GM19025 (cell line): Measurements from ENCODE around the gene NUP58.

Experiments
- ATAC-seq: cut with Tn5 transposase; IDR thresholded peaks from one replicate; pipeline ENCODE4 v1.9.1; 2021; ENCODE audit warnings: mild to moderate bottlenecking, low read depth, moderate library complexity; ENCODE audit not compliant: unreplicated experiment

Gene NUP58, protein sequence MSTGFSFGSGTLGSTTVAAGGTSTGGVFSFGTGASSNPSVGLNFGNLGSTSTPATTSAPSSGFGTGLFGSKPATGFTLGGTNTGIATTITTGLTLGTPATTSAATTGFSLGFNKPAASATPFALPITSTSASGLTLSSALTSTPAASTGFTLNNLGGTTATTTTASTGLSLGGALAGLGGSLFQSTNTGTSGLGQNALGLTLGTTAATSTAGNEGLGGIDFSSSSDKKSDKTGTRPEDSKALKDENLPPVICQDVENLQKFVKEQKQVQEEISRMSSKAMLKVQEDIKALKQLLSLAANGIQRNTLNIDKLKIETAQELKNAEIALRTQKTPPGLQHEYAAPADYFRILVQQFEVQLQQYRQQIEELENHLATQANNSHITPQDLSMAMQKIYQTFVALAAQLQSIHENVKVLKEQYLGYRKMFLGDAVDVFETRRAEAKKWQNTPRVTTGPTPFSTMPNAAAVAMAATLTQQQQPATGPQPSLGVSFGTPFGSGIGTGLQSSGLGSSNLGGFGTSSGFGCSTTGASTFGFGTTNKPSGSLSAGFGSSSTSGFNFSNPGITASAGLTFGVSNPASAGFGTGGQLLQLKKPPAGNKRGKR

DNA sequence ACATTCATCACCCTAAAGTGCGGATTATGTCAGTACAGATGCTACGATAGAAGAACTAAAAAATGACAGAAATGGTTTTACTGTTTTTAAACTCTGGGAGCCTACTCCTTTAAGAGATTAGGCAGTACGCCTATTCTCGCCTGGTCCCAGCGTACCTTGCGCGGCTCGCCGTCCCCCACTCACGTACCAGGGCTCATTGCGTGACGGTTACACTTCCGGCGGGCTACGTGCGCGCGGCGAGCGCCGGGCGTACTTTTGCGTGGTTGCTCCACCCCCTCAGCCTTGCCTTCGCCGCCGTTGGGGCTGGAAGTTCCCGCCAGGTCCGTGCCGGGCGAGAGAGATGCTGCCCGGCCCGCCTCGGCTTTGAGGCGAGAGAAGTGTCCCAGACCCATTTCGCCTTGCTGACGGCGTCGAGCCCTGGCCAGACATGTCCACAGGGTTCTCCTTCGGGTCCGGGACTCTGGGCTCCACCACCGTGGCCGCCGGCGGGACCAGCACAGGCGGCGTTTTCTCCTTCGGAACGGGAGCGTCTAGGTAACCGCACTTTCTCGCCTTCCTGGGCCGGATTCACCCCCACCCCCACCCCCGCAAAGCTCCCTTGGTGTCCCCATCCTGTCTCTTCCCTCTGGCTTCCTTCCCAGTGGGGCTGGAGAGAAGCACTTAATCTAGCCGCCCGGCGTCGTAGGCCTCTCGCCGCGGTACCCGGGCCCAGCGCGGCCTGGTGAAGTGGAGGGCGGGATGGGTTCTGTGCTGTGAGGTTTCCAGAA lies at the start of gene NUP58:
Gene NUP58 (plus strand): TSS at position 279 of the 767 bp plus-strand sequence. CDS start 149 bp downstream, at position 428.
- ATAC-seq: peak; percentile 99

DNA sequence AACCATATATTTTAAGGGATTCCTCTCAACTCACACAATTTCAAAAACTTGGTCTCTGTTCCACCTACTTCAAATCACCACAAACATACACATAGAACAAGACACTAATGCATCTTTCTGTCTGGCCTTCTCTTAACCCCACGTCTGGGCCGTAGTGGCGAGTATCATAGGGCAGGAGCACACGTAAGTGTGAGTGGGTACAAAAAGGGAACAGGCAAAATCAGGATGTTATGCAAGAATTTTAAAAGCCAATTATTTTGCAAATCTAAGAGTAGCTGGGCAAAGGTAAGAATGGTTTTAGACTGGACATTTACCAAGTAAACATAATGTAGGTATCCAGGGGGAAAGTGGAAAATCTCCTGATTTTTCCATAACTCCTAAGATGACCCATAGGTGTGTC lies 49.2 kb upstream of the NUP58 start:
- no peak for ATAC-seq

DNA sequence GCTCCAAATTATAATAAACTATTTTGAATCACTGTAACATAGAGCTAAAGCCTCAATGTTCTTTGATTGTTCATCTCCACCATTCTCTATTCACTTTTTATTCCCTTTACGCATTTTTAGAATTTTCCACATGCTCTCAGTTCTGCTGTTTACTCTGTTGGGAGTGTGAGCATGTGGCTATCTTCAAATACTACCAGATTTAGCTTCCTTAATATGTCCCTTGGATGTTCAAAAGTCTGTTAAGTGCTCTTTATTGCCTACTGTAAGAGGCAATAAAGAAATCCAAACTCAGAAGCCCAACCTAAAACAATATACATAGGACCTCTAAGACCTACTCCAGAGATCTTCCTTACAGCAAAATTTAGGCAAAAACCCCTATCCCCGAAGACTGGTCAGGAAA lies 48.7 kb upstream of the NUP58 start:
- ATAC-seq: no peak

DNA sequence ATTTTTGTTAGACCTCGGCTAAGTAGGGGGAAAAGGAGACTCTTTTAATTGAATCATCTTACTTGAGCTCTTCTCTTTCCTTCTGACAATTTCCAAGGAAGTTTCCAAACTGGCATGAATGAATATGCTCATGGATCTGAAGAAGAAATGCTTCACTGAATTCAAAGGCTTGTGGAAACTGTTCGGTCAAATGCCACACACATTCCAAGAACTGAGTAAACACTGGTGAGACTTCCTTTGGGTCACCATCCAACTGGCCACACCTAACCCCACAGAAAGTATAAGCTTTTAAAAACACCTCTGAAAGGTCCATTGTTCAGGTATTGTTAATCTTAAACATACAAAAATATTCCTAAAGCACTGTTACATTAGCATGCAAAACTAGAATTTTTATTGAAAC lies 47.7 kb upstream of the NUP58 start:
- ATAC-seq: no peak

DNA sequence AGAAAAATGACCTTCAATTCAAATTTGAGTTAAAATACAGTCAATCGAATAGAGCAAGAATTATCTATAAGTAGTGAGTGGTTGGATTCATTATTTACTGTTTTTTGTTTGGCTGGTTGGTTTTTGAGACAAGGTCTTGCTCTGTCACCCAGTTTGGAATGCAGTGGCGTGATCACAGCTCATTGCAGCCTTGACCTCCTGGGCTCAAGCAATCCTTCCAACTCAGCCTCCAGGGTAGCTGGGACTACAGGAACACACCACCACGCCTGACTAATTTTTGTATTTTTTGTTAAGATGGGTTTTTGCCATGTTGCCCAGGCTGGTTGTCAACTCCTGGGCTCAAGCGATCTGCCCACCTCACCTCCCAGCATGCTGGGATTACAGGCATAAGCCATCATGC lies 39.2 kb upstream of the NUP58 start:
- no peak for ATAC-seq

DNA sequence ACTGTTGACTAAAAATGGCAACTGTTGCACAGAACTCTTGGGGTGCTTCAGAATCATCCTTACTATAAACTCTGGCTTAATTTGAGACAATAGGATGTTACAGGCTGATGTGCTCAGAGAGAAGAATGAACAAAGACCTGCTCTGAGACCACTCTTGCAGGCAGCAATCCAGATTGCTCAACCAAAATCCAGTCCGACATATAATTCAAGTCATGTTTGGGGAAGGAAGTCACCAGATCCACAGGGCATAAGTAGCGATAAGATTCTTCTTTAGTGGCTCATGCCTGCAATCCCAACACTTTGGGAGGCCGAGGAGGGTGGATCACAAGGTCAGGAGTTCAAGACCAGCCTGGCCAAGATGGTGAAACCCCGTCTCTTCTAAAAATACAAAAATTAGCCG lies 34.7 kb upstream of the NUP58 start:
- ATAC-seq: no peak

DNA sequence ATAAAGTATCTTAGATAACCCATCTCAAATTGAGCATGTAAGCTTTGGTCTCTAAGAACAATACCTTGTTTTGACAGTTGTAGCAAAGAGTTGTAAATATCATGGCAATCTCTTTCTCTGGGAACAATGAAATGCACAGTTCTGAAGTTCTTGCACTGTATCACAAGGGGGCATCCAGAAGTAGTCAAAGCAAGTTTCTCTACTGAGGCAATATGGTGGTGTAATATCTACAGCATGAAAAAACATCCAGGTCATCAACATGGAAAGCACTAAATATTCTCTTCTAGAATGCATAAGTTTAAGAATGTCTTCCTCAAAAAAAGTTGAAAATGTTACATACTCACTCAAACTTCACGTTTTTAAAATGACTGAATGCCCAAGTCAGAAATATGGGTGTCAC lies 33.7 kb upstream of the NUP58 start:
- ATAC-seq: no peak

DNA sequence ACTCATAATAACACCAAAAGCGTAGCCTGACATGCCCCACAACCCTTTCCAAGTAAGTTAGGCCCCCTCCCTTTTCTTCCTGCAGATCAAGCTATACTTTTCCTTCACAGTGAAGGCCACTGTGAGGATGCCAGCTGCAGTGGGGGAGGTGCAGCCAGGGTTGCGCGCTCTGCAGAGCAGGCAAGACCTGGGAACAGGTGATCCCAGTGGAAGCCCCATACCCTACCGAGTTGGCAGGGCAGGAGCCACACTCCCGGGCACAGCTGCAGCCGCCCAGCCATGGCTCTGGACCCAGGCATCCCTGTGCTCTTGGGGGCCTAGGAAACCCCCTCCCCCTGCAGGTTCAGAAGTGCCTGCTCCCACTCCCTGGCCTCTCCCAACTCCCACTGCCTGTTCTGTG lies 32.9 kb upstream of the NUP58 start:
- no peak for ATAC-seq

DNA sequence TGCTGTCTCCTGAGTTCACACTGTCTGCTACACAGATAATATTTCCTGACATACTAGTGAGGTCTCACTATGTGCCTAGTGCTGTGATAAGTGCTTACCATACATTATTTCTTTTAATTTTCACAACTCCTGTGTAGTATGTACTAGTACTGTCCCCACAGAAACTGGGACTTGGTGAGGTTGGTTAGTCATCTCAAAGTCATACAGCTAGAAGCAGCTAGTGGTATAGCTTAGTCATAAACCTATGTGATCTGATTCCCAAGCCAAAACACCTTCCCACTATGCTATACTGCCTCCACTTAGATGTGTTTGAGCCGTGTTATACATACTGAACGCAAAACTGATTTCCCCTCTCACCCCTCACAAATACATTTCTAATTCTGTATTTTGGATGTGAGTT lies 24.7 kb upstream of the NUP58 start:
- ATAC-seq: no peak

DNA sequence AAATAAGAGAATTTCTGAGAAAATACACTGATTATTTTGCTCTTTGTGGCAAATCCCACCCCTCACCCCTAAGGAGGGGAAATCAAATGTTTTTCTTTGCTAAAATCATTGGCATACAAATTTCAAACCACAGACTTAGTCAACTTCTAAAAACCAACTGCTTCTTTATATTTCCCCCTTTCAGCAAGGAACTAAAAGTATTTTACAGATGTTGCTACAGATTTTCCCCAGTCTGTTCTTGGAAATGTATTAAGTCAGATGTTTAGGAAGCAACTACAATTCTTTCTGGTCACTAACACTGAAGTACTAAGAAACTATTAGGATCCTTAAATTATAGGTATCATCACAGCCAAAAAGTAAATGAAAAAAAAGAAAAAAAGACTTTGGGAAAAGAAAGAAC lies 21.0 kb upstream of the NUP58 start:
- ATAC-seq: no peak

DNA sequence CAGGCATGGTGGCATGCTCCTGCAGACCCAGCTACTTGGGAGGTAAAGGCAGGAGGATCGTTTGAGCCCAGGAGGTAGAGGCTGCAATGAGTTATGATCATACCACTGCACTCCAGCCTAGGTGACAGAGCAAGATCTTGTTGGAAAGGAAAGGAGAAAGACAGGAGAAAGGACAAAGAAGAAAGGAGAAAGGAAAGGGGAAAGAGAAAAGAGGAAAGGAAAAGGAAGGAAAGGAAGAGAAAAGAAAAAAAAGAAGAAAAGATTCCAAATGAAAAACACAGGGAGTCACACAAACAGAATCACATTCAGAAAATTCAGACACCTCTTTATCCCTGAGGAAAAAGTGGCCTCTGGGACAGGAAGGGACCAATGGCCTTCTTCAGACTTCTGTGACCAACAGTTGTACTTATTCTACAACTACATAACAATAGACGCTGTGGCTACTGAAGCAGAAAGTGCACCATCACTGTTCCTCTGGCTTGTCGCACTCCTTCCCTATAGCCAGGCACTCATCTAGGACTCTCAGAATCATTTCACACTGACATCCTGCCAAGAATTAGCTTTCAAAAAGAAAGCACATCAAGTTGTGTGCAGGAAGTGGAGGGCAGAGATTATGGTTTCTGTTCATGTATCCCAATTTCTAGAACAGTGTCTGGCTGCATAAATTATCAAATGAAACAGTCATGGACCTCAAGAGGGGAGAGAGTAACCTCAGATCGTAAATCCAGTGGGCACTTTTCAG lies 20.1 kb upstream of the NUP58 start:
- ATAC-seq: no peak

DNA sequence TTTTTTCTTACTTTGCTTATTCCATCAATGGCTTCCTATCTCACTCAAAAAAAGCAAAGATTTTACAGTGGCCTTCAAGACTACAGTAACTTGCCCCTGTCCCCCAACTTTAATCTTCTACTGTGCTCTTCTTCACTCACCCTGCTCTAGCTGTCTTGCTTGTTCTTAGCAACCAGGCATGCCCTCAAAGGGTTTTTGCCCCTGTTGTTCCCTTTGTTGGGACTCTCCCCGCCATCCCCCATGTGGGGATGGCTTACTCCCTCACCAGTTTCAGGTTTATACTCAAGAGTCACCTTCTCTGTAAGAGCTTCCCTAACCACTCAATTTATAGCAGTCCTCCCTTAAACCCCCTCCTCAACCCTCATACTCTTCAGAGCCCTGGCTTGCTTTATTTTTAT lies 19.5 kb upstream of the NUP58 start:
- no peak for ATAC-seq

DNA sequence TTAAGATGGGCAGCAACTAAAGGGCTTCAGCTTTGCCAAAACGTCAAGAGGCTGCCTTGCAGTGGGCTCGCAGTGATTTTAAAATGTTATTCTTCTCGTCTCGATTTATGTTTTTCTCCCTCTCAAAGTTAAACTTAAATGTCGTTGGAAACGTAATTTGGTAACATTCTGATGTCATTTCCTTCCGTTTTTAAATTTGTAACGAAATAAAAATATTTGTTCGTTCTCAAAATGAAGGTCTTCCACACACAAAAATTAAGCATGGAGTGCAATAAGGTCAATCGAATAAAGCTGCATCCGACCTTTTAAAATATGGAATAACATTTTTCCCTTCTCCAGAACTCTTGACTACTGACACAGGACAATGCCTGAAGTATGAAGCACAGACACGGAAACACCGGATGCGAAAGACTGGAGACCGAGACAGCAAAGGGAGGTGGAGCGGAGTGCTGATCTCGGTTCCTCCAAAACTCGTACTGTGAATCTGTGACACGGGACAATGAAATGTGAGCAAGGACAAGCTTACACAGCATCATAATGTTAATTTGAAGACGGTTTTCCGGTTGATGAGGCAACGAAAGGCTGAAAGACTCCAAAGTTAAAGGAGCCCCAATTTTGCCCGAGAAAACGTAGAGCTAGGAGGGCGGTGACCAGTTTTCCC lies 15.0 kb upstream of the NUP58 start:
- no peak for ATAC-seq

DNA sequence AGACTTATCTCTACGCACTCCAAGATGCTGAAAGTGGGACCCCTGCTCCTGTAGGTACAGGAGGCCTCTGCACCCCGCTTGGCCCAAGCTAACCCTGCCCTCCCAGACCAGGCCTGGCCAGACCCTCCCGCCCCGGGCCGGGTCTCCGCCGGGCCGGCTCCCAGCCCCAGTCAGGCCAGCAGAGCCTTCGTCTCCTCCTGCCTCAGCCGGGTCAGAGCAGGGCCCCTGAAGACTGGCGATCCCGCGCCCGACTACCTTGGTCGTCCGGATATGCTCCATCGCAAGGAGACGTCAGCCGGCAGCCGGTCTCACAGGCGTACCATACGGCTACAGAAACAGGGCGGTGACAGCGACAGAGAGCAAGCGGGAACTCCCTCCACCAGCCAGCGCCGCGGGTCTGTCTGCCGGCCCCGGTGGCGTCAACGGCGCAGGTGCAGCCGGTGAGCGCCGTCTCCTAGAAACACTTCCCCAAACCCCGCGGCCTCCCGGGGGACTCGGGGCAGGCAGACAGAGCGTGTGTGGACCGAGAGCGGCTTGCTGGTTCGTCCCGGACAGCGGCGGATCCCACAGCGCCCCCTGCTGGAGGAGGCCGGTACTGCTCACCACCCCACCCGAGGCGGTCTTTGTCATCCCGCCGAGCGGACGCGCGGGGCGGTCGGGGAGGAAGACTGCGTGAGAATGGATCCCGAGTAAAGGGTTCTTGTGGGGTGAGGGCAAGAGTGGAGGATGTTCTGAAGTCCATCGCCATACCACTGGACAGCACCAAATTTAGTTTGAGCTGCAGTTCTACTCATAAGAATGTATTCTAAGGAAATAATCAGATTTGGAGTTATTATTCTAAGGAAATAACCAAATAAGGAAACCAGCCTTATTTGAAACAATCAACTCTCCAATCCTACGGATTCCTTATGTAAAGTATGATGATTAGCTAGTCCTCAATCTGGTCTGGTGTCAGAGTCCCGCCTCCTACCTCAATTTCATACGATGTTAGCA lies 14.2 kb upstream of the NUP58 start, which contains the start of gene MTMR6:
Gene MTMR6 (minus strand): TSS at position 520 of the 993 bp plus-strand sequence. CDS start 241 bp downstream, at position 279.
- ATAC-seq: peak; percentile 98

DNA sequence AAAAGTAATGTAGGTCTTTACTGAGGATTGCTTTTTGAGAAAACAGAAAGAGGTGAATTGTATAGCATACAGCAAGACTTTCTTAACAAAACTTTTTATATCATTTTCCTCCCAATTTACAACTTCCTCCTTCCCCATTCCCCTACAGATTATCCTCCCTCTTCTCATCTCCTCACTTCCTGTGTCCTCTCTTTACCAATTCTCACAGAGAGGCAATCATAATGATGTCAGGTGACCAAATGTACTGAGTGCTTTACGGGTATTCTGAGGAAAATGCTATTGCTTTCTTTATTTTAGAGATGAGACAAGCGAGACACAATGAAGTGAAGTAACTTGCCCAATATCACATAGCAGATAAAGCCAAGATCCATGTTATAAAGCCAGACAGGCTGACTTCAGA lies 12.5 kb upstream of the NUP58 start:
- no peak for ATAC-seq

DNA sequence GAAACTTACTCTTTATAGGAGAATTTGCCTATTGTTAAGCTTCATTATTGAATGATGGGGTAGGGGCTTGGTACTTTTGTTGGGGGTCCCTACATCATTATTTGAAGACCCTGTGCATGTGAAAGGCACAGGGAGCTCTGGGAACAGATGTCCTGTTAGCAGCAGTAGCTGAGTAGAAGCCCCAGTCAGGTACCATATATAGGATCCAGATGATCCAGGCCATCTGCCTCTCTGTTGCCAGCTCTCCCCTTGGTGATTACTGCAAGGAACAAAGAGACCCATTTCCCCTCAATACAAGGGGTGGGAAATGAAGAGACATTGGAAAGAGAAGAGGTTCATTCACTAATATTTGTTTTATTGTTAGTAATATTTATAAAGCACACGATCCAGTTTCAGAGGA lies 9.7 kb upstream of the NUP58 start:
- no peak for ATAC-seq

DNA sequence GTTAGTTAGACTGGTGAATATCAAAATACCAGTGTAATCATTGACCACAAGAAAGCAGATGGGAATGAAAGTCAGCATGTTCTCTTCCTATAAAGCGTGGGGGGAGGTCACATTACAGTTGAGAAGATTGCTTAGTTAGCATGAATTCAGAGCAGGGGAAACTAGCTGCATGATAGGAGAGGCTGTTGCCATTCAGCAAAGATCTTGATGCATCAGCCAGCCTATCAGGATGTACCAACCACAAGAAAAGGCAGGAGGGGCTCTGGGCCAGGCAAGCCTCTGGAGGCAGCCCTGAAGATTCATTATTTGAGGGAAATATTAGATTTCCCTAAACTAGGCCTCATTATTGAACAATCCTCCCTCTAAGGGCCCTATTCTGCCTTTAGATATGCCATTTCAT lies 9.1 kb upstream of the NUP58 start:
- ATAC-seq: no peak

DNA sequence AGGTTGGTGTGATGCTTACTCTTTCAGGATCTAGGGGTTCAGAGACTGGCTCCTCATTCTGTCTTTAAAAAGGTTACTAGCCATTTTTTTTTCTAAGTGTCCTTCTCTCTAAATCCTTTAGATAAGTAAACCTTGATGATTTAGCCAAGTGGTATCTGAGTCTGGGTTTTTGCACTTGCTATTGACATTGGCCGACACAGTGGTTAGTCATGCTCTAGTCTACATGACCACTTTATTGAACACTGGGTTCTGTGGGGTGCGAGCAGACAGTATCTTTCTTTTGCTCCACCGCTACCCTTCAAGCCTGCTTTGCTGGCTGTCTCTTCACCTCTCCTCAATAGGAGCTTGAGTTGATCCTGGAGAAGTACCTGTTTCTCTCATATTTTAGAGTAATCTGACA lies 6.2 kb upstream of the NUP58 start:
- ATAC-seq: no peak

DNA sequence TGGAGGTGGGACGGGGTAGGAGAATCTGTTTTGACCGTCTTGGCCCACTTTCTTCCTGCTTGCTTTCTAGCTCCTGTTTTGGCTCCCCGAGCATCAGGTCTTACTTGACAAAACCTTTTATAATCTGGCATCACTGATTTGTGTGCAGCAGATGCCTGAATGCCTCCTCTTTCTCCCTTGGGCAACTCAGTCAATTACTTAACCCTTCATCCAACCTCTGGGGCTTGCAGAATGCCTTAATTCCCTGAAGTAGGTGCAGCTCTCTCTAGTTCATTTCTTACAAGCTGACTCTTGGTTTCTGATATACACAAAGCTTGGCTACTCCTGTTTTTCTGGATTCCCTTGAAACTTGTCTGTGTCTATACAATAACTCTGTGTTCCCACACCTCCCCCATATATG lies 5.7 kb upstream of the NUP58 start:
- no peak for ATAC-seq
